HG03442 (cell line): ENCODE data around the gene OR4F6.
"Not testable (repeated sequence)": the region's sequence is repeated elsewhere in the genome, so short reads cannot be mapped to it uniquely, and the experiment has no call there.

Experiments used
- ATAC-seq: cut with Tn5 transposase; IDR thresholded peaks from one replicate; pipeline ENCODE4 v1.9.1; 2021; ENCODE audit warnings: mild to moderate bottlenecking, moderate library complexity; ENCODE audit not compliant: unreplicated experiment

The OR4F6 gene

GRCh38 chr15:101803209-101803608, at the start of gene OR4F6:
OR4F6 (plus strand) TSS chr15:101803509; CDS start chr15:101805720, 2,211 bp downstream.
- no peak for ATAC-seq

GRCh38 chr15:101764669-101765339, 38.5 kb upstream of the OR4F6 start:
- not testable (repeated sequence) for ATAC-seq

- not testable (repeated sequence) for ATAC-seq
Observed at GRCh38 chr15:101765340-101765671, 38.0 kb upstream of the OR4F6 start.

- no peak for ATAC-seq
Observed at GRCh38 chr15:101765772-101766456, 37.4 kb upstream of the OR4F6 start.

GRCh38 chr15:101767083-101767640, 36.1 kb upstream of the OR4F6 start:
- ATAC-seq, result not testable (repeated sequence)

- no peak for ATAC-seq
Observed at GRCh38 chr15:101772921-101773320, 30.4 kb upstream of the OR4F6 start.

GRCh38 chr15:101773496-101774100, 29.7 kb upstream of the OR4F6 start:
- ATAC-seq, result no peak

GRCh38 chr15:101775136-101775535, 28.2 kb upstream of the OR4F6 start:
- ATAC-seq, result no peak

- ATAC-seq, result not testable (repeated sequence)
Observed at GRCh38 chr15:101778576-101778975, 24.7 kb upstream of the OR4F6 start.

- ATAC-seq, result not testable (repeated sequence)
Observed at GRCh38 chr15:101780225-101780624, 23.1 kb upstream of the OR4F6 start.

GRCh38 chr15:101781928-101782327, 21.4 kb upstream of the OR4F6 start:
- ATAC-seq, result no peak

GRCh38 chr15:101784644-101785043, 18.7 kb upstream of the OR4F6 start:
- ATAC-seq, result no peak

GRCh38 chr15:101786422-101786821, 16.9 kb upstream of the OR4F6 start:
- ATAC-seq, result peak; percentile 50

- ATAC-seq, result not testable (repeated sequence)
Observed at GRCh38 chr15:101788001-101788400, 15.3 kb upstream of the OR4F6 start.

GRCh38 chr15:101788503-101789269, 14.6 kb upstream of the OR4F6 start:
- not testable (repeated sequence) for ATAC-seq

- not testable (repeated sequence) for ATAC-seq
Observed at GRCh38 chr15:101790748-101791147, 12.6 kb upstream of the OR4F6 start.

- ATAC-seq, result not testable (repeated sequence)
Observed at GRCh38 chr15:101793981-101794380, 9.3 kb upstream of the OR4F6 start.

GRCh38 chr15:101795455-101795854, 7.9 kb upstream of the OR4F6 start:
- no peak for ATAC-seq

- no peak for ATAC-seq
Observed at GRCh38 chr15:101799665-101800064, 3.6 kb upstream of the OR4F6 start.

- ATAC-seq, result no peak
Observed at GRCh38 chr15:101801048-101801447, 2.3 kb upstream of the OR4F6 start.

- ATAC-seq, result no peak
Observed at GRCh38 chr15:101803676-101804075, 367 bp downstream of the OR4F6 start.
